Loucy (cell line): Measurements from ENCODE around the gene ZNF518A.

Experiments used
- CTCF ChIP-seq: fragments of 200-600 bp; sonication (generic); conservative IDR thresholded peaks from 2 replicates; pipeline ENCODE4 v1.5.1; 2014; ENCODE audit warnings: mild to moderate bottlenecking, antibody characterized with exemption, low read length
- EZH2phosphoT487 ChIP-seq: fragments of 200-600 bp; IDR thresholded peaks from 2 replicates; pipeline ENCODE4 v1.6.1; 2018; ENCODE audit warnings: antibody characterized with exemption, mild to moderate bottlenecking, moderate library complexity, borderline replicate concordance

GRCh38 chr10:96211764-96212163, 81.7 kb downstream of the ZNF518A start:
- TF ChIP-seq EZH2phosphoT487, result no peak
- TF ChIP-seq CTCF, result no peak
